ENCODE data around the gene VWA1.

The VWA1 gene

GRCh38 chr1:1435106-1435903 lies at the start of gene VWA1:
TSS of gene VWA1 (plus strand) at chr1:1435690. CDS start at chr1:1435749, 59 bp downstream.
- H3K4me3 ChIP-seq (replicated peaks; ENCODE audit: low read depth, low read length): peak within 1 kb of the TSS; percentile 20

DNA sequence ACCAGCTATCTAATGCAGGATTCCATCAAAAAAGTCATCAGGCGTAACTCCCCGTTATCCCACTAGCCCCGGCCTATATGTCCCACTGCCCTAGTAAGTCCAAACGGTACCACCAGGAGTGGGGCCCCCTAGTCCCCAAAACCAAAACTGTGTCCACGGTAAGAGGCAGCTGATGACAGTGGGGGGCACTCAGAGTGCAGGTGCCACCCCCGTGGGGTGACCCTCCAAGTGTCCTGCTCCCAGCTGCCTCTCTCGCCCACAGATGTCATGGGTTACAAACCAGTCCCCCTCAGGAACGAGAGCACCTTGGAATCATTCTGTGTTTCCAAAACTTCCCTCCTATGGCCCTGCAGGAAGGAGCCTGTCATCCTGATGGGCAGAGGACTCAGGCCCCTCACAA lies 49.6 kb upstream of the VWA1 start:
- TF ChIP-seq, protein P1, sequence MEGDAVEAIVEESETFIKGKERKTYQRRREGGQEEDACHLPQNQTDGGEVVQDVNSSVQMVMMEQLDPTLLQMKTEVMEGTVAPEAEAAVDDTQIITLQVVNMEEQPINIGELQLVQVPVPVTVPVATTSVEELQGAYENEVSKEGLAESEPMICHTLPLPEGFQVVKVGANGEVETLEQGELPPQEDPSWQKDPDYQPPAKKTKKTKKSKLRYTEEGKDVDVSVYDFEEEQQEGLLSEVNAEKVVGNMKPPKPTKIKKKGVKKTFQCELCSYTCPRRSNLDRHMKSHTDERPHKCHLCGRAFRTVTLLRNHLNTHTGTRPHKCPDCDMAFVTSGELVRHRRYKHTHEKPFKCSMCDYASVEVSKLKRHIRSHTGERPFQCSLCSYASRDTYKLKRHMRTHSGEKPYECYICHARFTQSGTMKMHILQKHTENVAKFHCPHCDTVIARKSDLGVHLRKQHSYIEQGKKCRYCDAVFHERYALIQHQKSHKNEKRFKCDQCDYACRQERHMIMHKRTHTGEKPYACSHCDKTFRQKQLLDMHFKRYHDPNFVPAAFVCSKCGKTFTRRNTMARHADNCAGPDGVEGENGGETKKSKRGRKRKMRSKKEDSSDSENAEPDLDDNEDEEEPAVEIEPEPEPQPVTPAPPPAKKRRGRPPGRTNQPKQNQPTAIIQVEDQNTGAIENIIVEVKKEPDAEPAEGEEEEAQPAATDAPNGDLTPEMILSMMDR (IDR thresholded peaks at IDR 0.05; ENCODE audit: low read depth, low read length, missing control alignments): no peak

More at GRCh38 chr1:1435106-1435903, at the start of gene VWA1:
- no peak for DNase-seq (ENCODE audit: extremely low read depth, low read depth)
- TF ChIP-seq, protein P1 (IDR thresholded peaks at IDR 0.05; ENCODE audit: low read depth, low read length, missing control alignments): no peak

DNA sequence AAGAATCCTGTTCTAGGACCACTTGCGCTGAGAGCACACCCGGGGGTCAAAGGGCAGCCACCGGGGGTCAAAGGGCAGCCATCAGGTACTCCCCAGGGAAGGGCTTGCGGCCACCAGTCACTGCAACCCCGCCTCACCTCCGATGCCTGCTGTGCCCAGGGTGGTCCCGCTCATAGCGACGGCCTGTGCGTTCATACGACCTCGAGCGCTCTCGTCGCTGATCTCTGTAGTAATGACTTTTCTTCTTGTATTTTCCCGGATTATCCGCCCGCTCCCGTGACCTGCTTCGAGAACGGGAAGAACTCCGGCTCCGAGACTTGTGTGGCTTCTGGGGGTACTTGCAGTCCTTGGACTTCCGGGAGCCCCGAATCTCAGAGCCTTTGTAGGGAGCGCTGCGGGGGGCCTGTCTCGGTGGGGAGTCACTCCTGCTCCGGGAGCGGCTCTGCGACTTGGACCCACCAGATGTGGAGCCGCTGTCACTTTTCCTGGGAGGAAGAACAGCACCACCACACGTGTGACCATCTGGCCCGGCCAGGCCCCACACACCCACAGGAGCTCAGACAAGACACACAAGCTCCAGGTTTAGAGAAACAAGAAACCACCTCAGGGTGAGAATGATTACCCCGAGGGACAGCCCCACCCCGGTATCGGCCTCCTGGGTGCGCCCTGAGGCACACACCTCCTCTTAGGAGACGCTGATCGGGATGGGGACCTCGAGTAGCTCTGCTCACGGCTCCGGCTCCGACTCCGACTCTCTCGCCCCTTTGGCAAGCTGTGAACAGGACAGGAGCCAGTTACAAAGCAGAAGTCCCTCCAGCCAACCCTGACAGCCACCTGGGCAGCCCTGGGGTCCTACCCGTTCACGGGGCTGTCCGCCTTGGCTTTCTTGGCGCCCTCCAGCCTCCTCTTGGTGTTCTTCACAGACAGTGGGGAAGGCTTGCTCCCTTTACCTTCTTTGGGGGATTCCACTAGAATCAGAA lies 48.1 kb upstream of the VWA1 start:
- TF ChIP-seq, protein P1 (IDR thresholded peaks at IDR 0.05; ENCODE audit: low read depth, low read length, missing control alignments): no peak
- no peak for DNase-seq (ENCODE audit: extremely low read depth, low read depth)

More for the DNA sequence above, 49.6 kb upstream of the VWA1 start:
- H3K4me3 ChIP-seq (replicated peaks; ENCODE audit: low read depth, low read length): no peak overlapping the region
- DNase-seq (ENCODE audit: extremely low read depth, low read depth): no peak

DNA sequence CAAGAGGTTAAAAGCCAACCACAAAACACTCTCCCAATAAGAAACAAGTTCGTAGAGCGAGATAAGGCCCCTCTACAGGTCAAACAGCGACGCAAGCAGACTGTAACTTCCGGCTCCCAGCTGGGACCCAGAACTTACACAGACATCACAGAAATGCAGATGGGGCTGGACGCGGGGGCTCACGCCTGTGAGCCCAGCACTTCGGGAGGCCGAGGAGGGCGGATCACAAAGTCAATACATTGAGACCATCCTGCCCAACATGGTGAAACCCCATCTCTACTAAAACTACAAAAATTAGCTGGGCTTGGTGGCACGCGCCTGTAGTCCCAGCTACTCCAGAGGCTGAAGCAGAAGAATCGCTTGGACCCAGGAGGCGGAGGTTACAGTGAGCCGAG lies 47.4 kb upstream of the VWA1 start:
- H3K4me3 ChIP-seq (replicated peaks; ENCODE audit: low read depth, low read length): no peak overlapping the region
- TF ChIP-seq, protein P1 (IDR thresholded peaks at IDR 0.05; ENCODE audit: low read depth, low read length, missing control alignments): no peak
- no peak for DNase-seq (ENCODE audit: extremely low read depth, low read depth)

More for the DNA sequence above, 48.1 kb upstream of the VWA1 start:
- no peak overlapping the region for H3K4me3 ChIP-seq (replicated peaks; ENCODE audit: low read depth, low read length)

- H3K4me3 ChIP-seq (replicated peaks; ENCODE audit: low read depth, low read length): no peak overlapping the region
- DNase-seq (ENCODE audit: extremely low read depth, low read depth): no peak
- TF ChIP-seq, protein P1 (IDR thresholded peaks at IDR 0.05; ENCODE audit: low read depth, low read length, missing control alignments): no peak
Observed at GRCh38 chr1:1390675-1391074, 44.8 kb upstream of the VWA1 start.

DNA sequence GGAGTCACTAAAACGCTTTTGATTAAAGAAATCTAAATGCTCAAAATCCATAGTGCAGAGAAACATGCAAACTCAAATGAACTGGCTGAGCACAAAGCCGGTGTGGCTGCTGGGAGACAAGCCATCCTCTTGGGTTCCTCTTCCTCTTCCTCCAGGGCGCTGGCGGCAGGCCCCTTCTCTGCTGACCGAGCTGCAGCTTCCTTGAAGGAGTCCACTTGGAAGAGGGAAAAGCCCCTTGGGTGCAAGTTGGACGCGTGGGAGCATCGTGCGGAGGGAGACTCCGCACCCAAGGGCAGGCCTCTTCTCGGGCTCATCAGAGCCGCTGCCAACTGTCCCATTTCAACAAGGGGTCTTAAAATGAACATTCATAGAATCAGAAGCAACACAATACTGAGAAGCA lies 44.3 kb upstream of the VWA1 start:
- no peak overlapping the region for H3K4me3 ChIP-seq (replicated peaks; ENCODE audit: low read depth, low read length)
- DNase-seq (ENCODE audit: extremely low read depth, low read depth): no peak
- TF ChIP-seq, protein P1 (IDR thresholded peaks at IDR 0.05; ENCODE audit: low read depth, low read length, missing control alignments): no peak
